Right lobe of liver (tissue), 6 donors: ENCODE results near the gene LTN1. TPM values are rescaled to one million over a fixed set of nuclear protein-coding genes. Genes with fewer than 3 reads are reported as not detected.

Experiments
- ATAC-seq, 4 donors: fragments of 200-7000 bp; cut with Tn5 transposase; one replicate each; pipeline ENCODE4 v1.9.1; 2020; ENCODE audit warnings: mild to moderate bottlenecking in 4 of 4, moderate library complexity in 4 of 4
- DNase-seq, 3 donors: peaks; one replicate each; pipeline ENCODE4 v3.0.0-alpha.2; 2020
- H3K27ac ChIP-seq, 3 donors: fragments of 200-600 bp; one replicate each; pipeline ENCODE4 v1.8.0; 2022
- H3K27me3 ChIP-seq, 2 donors: fragments of 200-600 bp; one replicate each; pipeline ENCODE4 v1.8.0; 2022
- H3K36me3 ChIP-seq, 4 donors: fragments of 200-600 bp; sonication (generic) in 1 of 4; one replicate each; pipeline versions ENCODE4 v1.5.1 to v1.8.0; 2017 to 2022; ENCODE audit warnings: control low read depth in 1 of 4
- H3K4me1 ChIP-seq, 4 donors: fragments of 200-600 bp; sonication (generic) in 1 of 4; one replicate each; pipeline versions ENCODE4 v1.5.1 to v1.8.0; 2017 to 2022; ENCODE audit warnings: control low read depth in 1 of 4
- H3K4me3 ChIP-seq, 3 donors: fragments of 200-600 bp; one replicate each; pipeline ENCODE4 v1.8.0; 2022
- H3K9me3 ChIP-seq, 4 donors: fragments of 200-600 bp; sonication (generic) in 1 of 4; one replicate each; pipeline versions ENCODE4 v1.5.1 to v1.8.0; 2017 to 2022; ENCODE audit warnings: control low read depth in 1 of 4
- POLR2A ChIP-seq: fragments of 450-650 bp; IDR thresholded peaks from one replicate; pipeline ENCODE4 v1.6.1; 2017; ENCODE audit warnings: antibody characterized with exemption, mild to moderate bottlenecking
- WGBS: methylation state at CpG from one replicate; pipeline ENCODE4 v1.1.6; 2018; ENCODE audit warnings: low coverage, low lambda C conversion rate; ENCODE audit not compliant: insufficient coverage; ENCODE audit errors: missing lambda C conversion rate; 5-methylcytosine and 5-hydroxymethylcytosine counted together
- intact Hi-C, 2 donors: fragments of 100-400 bp; cut with DNase I; formaldehyde crosslinking; loops; one replicate each; pipeline versions ENCODE4 v1.11.2 to v1.14.1; 2022
- total RNA-seq, 6 experiments: library from RNA; depleted of rRNA in 2 of 6; stranded (reverse); fragments of >200 nt in 2 of 6; fragmentation: NEBNext Ultra II Directional in 3 of 6; extraction: Animal tissue kit (Norgen Biotek cat#: 25700) in 3 of 6; gene quantifications; one replicate each; pipeline versions ENCODE4 v1.1.0 to v1.2.4, GENCODE V29; 2016 to 2023
- TF ChIP-seq, protein P1 (sequence below), 4 donors: fragments of 200-600 bp in 3 of 4; fragments of 450-650 bp in 1 of 4; IDR thresholded peaks; one replicate each; pipeline versions ENCODE4 v1.5.1 to v1.8.0; 2016 to 2022; ENCODE audit warnings: antibody characterized with exemption in 4 of 4, mild to moderate bottlenecking in 2 of 4
- donor health status: DM: no; HTN: yes; CAD: no.
- donor health status: DM: no; HTN: no; CAD: no.
- donor health status: DM: no; HTN: no; CAD: no.
- donor health status: DM: no; HTN: yes; CAD: no.
- donor health status: DM: no; HTN: yes; CAD: no.

The LTN1 gene
- total RNA-seq, 6 experiments from 2014 or later, result 10.7 to 13.9 (median 12.7) TPM

DNA sequence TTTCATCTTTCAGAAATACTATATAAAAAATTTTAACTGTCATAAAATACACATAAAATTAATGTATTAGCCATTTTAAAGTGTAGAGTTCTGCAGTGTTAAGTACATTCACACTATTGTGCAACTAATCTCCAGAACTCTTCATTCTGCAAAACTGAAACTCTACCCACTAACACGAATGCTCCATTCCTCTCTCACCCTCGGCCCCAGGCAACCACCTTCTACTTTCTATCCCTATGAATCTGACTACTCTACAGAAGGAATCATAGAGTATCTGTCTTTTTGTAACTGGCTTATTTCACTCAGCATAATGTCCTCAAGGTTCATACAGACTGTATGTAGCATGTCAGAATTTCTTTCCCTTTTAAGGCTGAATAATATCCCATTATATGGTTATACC is 43.4 kb downstream of the LTN1 start:
- DNase-seq, result no peak
- Histone ChIP-seq H3K4me1 (peaks cover 0 to 4% (median 0%) of the 10 kb centered on the region in 4 donors), H3K36me3 (peaks cover 4 to 35% (median 20%) of the 10 kb centered on the region in 4 donors), H3K9me3 (no peaks in the 10 kb centered on the region), H3K4me3 (no peak overlapping the region), H3K27me3 (no peaks in the 10 kb centered on the region), H3K27ac (no peak overlapping the region)
- no peak for ATAC-seq
- WGBS, result 68% methylated on average over 2 of the region's 2 CpGs
- intact Hi-C loops, result no loop called here
- TF ChIP-seq POLR2A, result no peak
- TF ChIP-seq, protein P1, sequence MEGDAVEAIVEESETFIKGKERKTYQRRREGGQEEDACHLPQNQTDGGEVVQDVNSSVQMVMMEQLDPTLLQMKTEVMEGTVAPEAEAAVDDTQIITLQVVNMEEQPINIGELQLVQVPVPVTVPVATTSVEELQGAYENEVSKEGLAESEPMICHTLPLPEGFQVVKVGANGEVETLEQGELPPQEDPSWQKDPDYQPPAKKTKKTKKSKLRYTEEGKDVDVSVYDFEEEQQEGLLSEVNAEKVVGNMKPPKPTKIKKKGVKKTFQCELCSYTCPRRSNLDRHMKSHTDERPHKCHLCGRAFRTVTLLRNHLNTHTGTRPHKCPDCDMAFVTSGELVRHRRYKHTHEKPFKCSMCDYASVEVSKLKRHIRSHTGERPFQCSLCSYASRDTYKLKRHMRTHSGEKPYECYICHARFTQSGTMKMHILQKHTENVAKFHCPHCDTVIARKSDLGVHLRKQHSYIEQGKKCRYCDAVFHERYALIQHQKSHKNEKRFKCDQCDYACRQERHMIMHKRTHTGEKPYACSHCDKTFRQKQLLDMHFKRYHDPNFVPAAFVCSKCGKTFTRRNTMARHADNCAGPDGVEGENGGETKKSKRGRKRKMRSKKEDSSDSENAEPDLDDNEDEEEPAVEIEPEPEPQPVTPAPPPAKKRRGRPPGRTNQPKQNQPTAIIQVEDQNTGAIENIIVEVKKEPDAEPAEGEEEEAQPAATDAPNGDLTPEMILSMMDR (IDR thresholded peaks at IDR 0.05), result no peak

DNA sequence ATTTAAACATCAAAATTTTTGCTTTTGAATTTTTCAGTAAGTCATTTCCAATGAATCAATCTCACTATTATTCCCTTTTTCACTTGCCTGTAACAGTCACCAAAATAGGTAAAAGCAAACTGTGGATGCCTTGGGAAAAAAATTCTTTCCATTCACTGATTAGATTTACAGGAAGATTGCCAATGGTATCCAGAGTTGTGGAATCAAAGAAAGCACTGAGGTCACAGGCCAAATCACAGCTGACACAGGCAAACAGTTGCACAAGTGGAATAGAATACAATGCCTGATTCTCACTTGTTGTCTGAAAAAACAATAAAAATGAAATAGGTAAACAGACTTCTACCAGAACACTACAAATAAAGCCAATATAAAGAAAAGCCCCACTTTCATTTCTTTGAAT is 48.4 kb downstream of the LTN1 start:
- no peak for TF ChIP-seq POLR2A
- TF ChIP-seq, protein P1 (IDR thresholded peaks at IDR 0.05), result no peak
- Histone ChIP-seq H3K27me3 (no peaks in the 10 kb centered on the region), H3K27ac (peak overlapping the region in 1 of 3 donors; percentile 38), H3K9me3 (no peaks in the 10 kb centered on the region), H3K4me1 (peaks cover 0 to 5% (median 2%) of the 10 kb centered on the region in 4 donors), H3K36me3 (peaks cover 4 to 45% (median 12%) of the 10 kb centered on the region in 4 donors), H3K4me3 (no peak overlapping the region)
- intact Hi-C loops, result no loop called here
- ATAC-seq (peak; percentile 69 to 90 (median 76)), DNase-seq (no peak)

DNA sequence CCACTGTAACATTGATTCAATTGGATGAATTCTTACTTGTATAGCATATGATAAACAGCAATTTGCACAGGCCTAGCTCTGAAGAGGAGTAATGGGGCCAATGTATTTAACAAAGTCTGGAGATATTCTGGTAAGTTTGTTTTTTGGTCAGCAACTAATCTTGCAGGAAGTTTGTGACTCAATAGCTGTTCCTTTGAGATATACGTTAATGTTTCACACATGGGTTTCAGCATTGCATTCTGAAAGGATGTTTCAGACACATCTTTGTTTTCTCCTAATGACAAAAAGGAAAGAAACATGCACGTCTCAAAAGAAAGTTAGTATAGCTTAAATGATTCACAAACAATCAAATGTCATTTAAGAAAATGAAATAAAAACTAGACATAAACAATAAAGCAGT is 49.0 kb downstream of the LTN1 start:
- TF ChIP-seq, protein P1 (IDR thresholded peaks at IDR 0.05), result no peak
- TF ChIP-seq POLR2A, result no peak
- no peaks in the 10 kb centered on the region for H3K27me3 ChIP-seq
- H3K4me1 ChIP-seq, result peaks cover 0 to 5% (median 2%) of the 10 kb centered on the region in 4 donors
- H3K36me3 ChIP-seq, result peaks cover 4 to 45% (median 12%) of the 10 kb centered on the region in 4 donors
- ATAC-seq, result peak in 2 of 4 donors; percentile 21 to 39
- H3K9me3 ChIP-seq, result no peaks in the 10 kb centered on the region
- no peak for DNase-seq
- 50% methylated on average over 2 of the region's 2 CpGs for WGBS
- peak overlapping the region in 1 of 3 donors; percentile 38 for H3K27ac ChIP-seq
- H3K4me3 ChIP-seq, result no peak overlapping the region
- intact Hi-C loops, result no loop called here

DNA sequence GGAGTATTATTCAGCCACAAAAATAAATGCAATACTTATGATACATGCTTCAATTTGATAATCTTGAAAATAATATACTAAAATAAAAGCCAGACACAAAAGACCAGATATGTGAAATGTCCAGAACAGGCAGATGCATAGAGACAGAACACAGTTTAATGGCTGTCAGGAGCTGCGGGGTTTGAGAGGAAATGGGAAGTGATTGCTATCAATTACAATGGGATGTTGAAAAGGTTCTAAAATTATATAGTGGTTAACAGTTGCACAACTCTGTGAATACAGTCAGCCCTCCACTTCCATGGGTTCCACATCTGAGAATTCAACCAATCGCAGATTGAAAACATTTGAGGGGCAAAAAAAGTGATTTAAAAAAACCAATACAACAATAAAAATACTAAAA is 54.0 kb downstream of the LTN1 start:
- H3K4me3 ChIP-seq, result no peak overlapping the region
- H3K27me3 ChIP-seq, result no peaks in the 10 kb centered on the region
- no peaks in the 10 kb centered on the region for H3K4me1 ChIP-seq
- TF ChIP-seq, protein P1 (IDR thresholded peaks at IDR 0.05), result no peak
- no peak for TF ChIP-seq POLR2A
- intact Hi-C loops, result no loop called here
- no peak for ATAC-seq
- peaks cover 0 to 43% (median 11%) of the 10 kb centered on the region in 4 donors for H3K36me3 ChIP-seq
- no peak for DNase-seq
- no peaks in the 10 kb centered on the region for H3K9me3 ChIP-seq
- WGBS, result 90% methylated on average over 2 of the region's 2 CpGs
- no peak overlapping the region for H3K27ac ChIP-seq

GRCh38 chr21:28937737-28938136 is 54.9 kb downstream of the LTN1 start:
- H3K9me3 ChIP-seq, result no peaks in the 10 kb centered on the region
- WGBS, result 59% methylated on average over 2 of the region's 2 CpGs
- peaks cover 0 to under 1% (median 0%) of the 10 kb centered on the region in 4 donors for H3K4me1 ChIP-seq
- no peak for DNase-seq
- no peak overlapping the region for H3K27ac ChIP-seq
- TF ChIP-seq, protein P1 (IDR thresholded peaks at IDR 0.05), result no peak
- no peak for TF ChIP-seq POLR2A
- ATAC-seq, result no peak
- peaks cover 0 to 34% (median 7%) of the 10 kb centered on the region in 4 donors for H3K36me3 ChIP-seq
- intact Hi-C loops, result no loop called here
- H3K4me3 ChIP-seq, result no peak overlapping the region
- no peaks in the 10 kb centered on the region for H3K27me3 ChIP-seq
